Activated CD4-positive, alpha-beta T cell treated with anti-CD3 and anti-CD28 coated beads, Interleukin-2, amount 50 U/mL, for 16 hours (primary cell): ENCODE measurements around the gene NEU4.
"Not testable (repeated sequence)": the region's sequence is repeated elsewhere in the genome, so short reads cannot be mapped to it uniquely, and the experiment has no call there.

ENCODE experiments used
- DNase-seq: peaks from one replicate; pipeline ENCODE4 v3.0.0-alpha.2; 2020

NEU4 gene

DNA sequence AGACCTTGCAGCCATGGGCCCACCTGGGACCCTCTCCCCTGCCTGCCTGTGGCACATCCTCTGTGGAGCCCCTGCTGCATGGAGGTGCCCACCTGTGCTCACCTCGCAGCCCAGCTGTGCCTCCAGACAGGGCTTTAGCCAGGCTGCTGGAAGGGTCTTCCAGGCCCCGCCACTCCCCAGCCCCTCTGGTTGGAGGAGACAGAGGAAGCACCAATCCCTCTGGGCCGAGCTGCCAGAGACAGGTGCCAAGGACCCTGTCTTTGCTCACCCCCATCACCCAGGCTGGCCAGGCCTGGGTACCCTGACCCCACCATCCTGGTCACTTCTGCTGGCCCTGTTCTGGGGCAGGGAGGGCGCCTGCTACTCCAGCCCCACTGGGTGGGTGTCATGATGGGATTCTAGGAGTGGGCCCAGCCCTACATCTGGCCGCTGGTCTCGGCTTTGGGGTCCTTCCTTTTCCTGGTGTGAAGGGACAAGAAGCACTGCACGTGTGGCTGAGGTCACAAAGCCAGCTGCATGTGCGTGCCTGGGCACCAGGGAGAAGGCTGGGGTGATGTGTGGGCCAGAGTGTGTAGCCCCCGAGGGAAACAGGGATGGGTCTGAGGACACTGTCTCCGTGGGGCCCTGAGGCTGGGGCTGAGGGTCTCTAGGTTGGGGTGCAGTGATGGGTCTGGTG lies 9.3 kb upstream of the NEU4 start:
- DNase-seq: no peak

- not testable (repeated sequence) for DNase-seq
These were observed 8.6 kb upstream of the NEU4 start for GRCh38 chr2:241800198-241800903.

- no peak for DNase-seq
These were observed 7.2 kb upstream of the NEU4 start for GRCh38 chr2:241801611-241802420.

DNA sequence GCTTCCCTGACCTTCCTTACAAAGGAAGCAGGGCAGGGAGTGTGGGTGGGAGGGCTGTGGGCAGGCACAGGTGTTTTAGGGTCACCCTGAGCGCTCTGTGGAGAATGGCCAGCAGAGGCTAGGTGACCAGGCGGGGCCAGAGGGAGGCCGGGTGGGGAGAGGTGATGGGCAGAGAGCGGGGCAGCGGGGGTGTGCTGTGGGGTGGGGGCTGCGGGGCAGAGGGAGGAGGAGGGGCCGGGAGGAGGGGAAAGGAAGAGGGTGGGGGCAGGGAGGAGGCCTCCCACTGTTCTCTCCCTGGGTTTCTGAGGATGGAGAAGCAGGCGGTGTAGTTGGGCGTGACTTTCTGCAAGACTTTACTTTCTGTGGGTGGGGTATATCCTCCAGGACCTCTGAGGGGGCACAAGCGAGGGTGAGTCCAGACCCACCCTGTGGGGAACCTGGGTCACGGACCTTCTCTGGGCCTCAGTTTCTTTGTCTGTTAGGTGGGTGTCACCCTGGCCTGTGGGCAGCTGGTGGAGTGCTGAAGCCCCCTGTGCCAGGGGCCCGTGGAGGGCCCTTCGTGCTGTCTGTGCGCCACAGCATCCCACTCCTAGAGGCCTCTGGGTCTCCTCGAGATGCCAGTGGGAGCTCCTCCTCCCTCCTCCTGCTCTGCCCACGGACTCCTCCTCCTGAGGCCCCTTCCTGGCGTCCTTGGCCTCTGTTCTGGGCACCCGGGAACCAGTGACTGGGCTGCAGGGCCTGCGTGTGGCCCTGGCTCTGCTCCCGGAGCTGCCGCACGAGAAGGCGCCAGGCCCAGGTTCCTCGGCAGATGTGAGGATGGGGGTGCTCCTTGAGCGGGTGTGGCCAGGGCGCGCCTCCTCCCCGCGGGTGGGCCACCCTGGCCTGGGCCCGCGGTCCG lies 6.3 kb upstream of the NEU4 start:
- no peak for DNase-seq

GRCh38 chr2:241803387-241804325 lies 5.3 kb upstream of the NEU4 start:
- peak; percentile 46 for DNase-seq

- no peak for DNase-seq
These were observed 4.4 kb upstream of the NEU4 start for GRCh38 chr2:241804326-241805229.

DNA sequence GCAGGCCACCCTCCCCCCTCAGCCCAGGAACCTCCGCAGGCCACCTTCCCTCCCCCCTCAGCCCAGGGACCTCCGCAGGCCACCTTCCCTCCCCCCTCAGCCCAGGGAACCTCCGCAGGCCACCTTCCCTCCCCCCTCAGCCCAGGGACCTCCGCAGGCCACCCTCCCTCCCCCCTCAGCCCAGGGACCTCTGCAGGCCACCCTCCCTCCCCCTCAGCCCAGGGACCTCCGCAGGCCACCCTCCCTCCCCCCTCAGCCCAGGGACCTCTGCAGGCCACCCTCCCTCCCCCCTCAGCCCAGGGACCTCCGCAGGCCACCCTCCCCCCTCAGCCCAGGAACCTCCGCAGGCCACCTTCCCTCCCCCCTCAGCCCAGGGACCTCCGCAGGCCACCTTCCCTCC lies 2.8 kb upstream of the NEU4 start:
- not testable (repeated sequence) for DNase-seq

GRCh38 chr2:241808051-241808720 lies 807 bp upstream of the NEU4 start:
- DNase-seq: no peak

DNA sequence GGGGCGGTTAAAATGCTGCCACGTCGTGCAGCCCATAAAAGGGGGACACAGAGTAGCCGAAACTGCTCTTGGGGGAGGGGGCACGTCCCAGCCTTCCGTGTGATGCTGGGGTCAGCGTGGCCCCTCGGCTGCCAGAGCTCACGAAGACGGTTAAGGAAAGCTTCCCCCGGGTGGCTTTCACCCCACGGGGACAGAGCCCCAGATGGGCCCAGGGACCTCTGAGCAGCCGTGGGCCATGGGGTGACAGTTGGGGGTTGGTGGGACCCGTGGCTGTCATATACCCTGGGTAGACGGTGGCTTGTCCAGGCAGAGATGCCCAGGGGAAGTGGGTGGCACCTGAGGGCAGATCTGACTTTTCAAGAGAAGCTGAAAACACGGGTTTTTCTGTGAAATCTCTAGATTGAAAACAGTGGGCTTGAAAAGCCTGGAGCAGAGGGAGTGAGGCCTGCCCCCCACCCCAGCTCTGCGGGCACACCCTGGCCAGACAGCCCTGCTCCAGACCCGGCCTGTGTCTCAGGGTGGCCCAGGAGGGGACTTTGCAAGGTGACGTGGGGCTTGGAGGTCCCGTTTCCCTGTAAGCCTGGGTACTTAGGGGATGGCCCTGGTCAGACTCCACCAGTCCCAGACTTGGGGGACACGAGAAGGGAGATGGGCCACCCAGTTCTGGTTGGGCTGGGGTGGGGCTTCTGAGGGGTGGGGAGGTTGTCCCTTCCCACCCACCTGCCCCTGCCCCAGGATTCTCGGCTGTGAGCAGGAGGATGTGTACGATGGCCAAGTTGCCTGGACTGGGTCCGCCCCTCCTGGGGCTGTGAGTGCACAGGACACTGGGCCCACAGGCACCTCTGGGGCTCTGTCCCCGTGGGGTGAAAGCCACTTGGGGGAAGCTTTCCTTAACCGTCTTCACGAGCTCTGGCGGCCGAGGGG lies 652 bp downstream of the NEU4 start:
- no peak for DNase-seq

DNA sequence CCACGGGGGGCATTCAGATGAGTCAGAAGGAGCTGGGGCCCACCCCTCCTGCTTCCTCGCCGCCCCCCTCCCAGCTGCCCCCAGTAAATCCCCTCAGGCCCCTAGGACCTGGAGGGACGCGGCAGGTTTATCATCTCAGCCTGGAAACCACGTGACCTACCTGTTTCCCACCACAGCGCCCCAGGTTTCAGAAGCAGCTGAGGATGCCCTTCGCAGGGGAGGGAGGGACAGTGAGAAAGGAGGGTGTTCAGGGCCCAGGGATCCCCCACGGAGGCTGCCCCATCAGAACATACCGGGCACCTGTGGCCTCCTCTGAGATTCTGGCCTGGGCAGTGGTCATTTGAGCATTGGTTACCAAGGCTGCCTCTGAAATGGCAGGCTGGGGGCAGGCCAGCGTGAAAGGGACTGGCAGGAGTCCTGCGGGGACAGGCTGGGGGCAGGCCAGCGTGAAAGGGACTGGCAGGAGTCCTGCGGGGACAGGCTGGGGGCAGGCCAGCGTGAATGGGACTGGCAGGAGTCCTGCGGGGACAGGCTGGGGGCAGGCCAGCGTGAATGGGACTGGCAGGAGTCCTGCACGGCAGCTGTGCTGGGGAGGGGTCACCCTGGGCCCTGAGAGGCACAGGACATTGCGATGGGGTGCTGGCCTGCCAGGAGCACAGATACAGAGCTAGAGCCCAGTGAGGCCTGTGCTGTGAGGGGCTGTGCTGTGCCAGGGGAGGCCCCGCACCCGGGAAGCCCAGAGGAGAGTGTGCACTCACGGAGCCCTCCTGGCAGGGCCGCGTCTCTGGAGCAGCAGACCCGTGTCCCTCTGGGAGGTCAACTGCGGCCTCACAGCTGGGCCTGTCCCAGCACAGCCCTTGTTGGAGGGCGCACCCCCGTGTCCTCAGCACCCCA lies 1.6 kb downstream of the NEU4 start:
- no peak for DNase-seq

GRCh38 chr2:241811201-241811951 lies 2.4 kb downstream of the NEU4 start:
- DNase-seq: no peak

- no peak for DNase-seq
These were observed 3.1 kb downstream of the NEU4 start for GRCh38 chr2:241811952-241812729.

GRCh38 chr2:241812730-241813643 lies 4.0 kb downstream of the NEU4 start:
- no peak for DNase-seq

GRCh38 chr2:241813644-241814392 lies 4.8 kb downstream of the NEU4 start:
- no peak for DNase-seq
